Activated CD4-positive, alpha-beta memory T cell treated with anti-CD3 and anti-CD28 coated beads for 36 hours (primary cell): ENCODE measurements around the gene CYP4Z1. TPM values are rescaled to one million over a fixed set of nuclear protein-coding genes. Genes with fewer than 3 reads are reported as not detected.
"Not testable (repeated sequence)": the region's sequence is repeated elsewhere in the genome, so short reads cannot be mapped to it uniquely, and the experiment has no call there.

ENCODE experiments used
- CTCF ChIA-PET: fragments of 350-600 bp; sonication (Branson Sonifier 250); formaldehyde crosslinking; loops from one replicate; lab custom pipeline; 2021; ENCODE audit warnings: antibody characterized with exemption, inconsistent platforms; lab: Charles Lee
- POLR2A ChIA-PET: fragments of 350-600 bp; sonication (Branson Sonifier 250); formaldehyde crosslinking; loops from one replicate; lab custom pipeline; 2021; ENCODE audit warnings: antibody characterized with exemption; lab: Charles Lee
- DNase-seq: peaks from one replicate; pipeline ENCODE4 v3.0.0-alpha.2; 2020
- H3K27ac Mint-ChIP-seq: one replicate; pipeline ENCODE4 v1.8.0; 2021; ENCODE audit warnings: mixed read lengths
- H3K27me3 Mint-ChIP-seq: one replicate; pipeline ENCODE4 v1.8.0; 2021; ENCODE audit warnings: mixed read lengths
- H3K36me3 Mint-ChIP-seq: one replicate; pipeline ENCODE4 v1.8.0; 2021; ENCODE audit warnings: mixed read lengths
- H3K4me1 Mint-ChIP-seq: one replicate; pipeline ENCODE4 v1.8.0; 2021; ENCODE audit warnings: low read depth, mixed read lengths
- H3K4me3 Mint-ChIP-seq: one replicate; pipeline ENCODE4 v1.8.0; 2021; ENCODE audit warnings: mild to moderate bottlenecking, mixed read lengths
- H3K9me3 Mint-ChIP-seq: one replicate; pipeline ENCODE4 v1.8.0; 2021; ENCODE audit warnings: mixed read lengths
- intact Hi-C: fragments of 100-400 bp; cut with micrococcal nuclease; formaldehyde crosslinking; loops from one replicate; pipeline ENCODE4 v1.15.1; 2023
- total RNA-seq, 2 experiments: library from RNA; stranded (reverse); gene quantifications; one replicate each; pipeline ENCODE4 v1.2.3, GENCODE V29; 2021

Gene CYP4Z1
- total RNA-seq, 2 experiments from 2014 or later, result not detected

- H3K36me3 Mint-ChIP-seq, H3K27ac Mint-ChIP-seq, H3K27me3 Mint-ChIP-seq, H3K4me3 Mint-ChIP-seq, POLR2A ChIA-PET, intact Hi-C loops, CTCF ChIA-PET, H3K9me3 Mint-ChIP-seq, H3K4me1 Mint-ChIP-seq, DNase-seq: not testable (repeated sequence)
These were observed 62.6 kb downstream of the CYP4Z1 start for GRCh38 chr1:47129489-47130230.

GRCh38 chr1:47132665-47133064 lies 65.6 kb downstream of the CYP4Z1 start:
- H3K27ac Mint-ChIP-seq, DNase-seq, H3K4me3 Mint-ChIP-seq, H3K9me3 Mint-ChIP-seq, POLR2A ChIA-PET, H3K4me1 Mint-ChIP-seq, H3K36me3 Mint-ChIP-seq, intact Hi-C loops, H3K27me3 Mint-ChIP-seq: not testable (repeated sequence)
- CTCF ChIA-PET, result interaction anchor here (0.6 kb wide), 1 partner anchor 47 kb away, joined by 3 read pairs; no protein-coding TSS in a partner anchor

- intact Hi-C loops, result no loop called here
- Mint-ChIP-seq H3K27ac (no peak within 1 kb of the TSS), H3K4me3 (no peak within 1 kb of the TSS), H3K4me1 (no peaks in the 10 kb centered on the region), H3K27me3 (peaks cover 12% of the 10 kb centered on the region), H3K36me3 (no peaks in the 10 kb centered on the region), H3K9me3 (peaks cover 4% of the 10 kb centered on the region)
- ChIA-PET POLR2A (no interaction called here), CTCF (no interaction called here)
- DNase-seq, result no peak
These were observed 70.2 kb downstream of the CYP4Z1 start, which contains the start of gene CYP4A22 for GRCh38 chr1:47137198-47137597. Gene CYP4A22 (plus strand): TSS chr1:47137441. CDS start chr1:47137486, 45 bp downstream.

- H3K36me3 Mint-ChIP-seq, result no peaks in the 10 kb centered on the region
- POLR2A ChIA-PET, result no interaction called here
- H3K27ac Mint-ChIP-seq, result no peak overlapping the region
- CTCF ChIA-PET, result no interaction called here
- intact Hi-C loops, result no loop called here
- no peaks in the 10 kb centered on the region for H3K4me1 Mint-ChIP-seq
- no peak for DNase-seq
- no peak overlapping the region for H3K4me3 Mint-ChIP-seq
- H3K9me3 Mint-ChIP-seq, result no peaks in the 10 kb centered on the region
- peaks cover 7% of the 10 kb centered on the region for H3K27me3 Mint-ChIP-seq
These were observed 71.0 kb downstream of the CYP4Z1 start for GRCh38 chr1:47137925-47138615.

GRCh38 chr1:47140358-47140757 lies 73.3 kb downstream of the CYP4Z1 start:
- DNase-seq, POLR2A ChIA-PET, intact Hi-C loops, H3K27ac Mint-ChIP-seq, H3K27me3 Mint-ChIP-seq, H3K9me3 Mint-ChIP-seq, H3K4me3 Mint-ChIP-seq, H3K36me3 Mint-ChIP-seq, CTCF ChIA-PET, H3K4me1 Mint-ChIP-seq: not testable (repeated sequence)

- H3K27ac Mint-ChIP-seq, H3K36me3 Mint-ChIP-seq, H3K4me1 Mint-ChIP-seq, intact Hi-C loops, DNase-seq, CTCF ChIA-PET, H3K4me3 Mint-ChIP-seq, POLR2A ChIA-PET, H3K9me3 Mint-ChIP-seq: not testable (repeated sequence)
- peaks cover 12% of the 10 kb centered on the region for H3K27me3 Mint-ChIP-seq
These were observed 76.6 kb downstream of the CYP4Z1 start for GRCh38 chr1:47143654-47144053.

- H3K4me1 Mint-ChIP-seq, H3K4me3 Mint-ChIP-seq, H3K36me3 Mint-ChIP-seq, POLR2A ChIA-PET, DNase-seq, CTCF ChIA-PET, H3K9me3 Mint-ChIP-seq, H3K27ac Mint-ChIP-seq, intact Hi-C loops: not testable (repeated sequence)
- H3K27me3 Mint-ChIP-seq, result peaks cover 20% of the 10 kb centered on the region
These were observed 79.5 kb downstream of the CYP4Z1 start for GRCh38 chr1:47146495-47146894.

GRCh38 chr1:47147047-47147785 lies 80.2 kb downstream of the CYP4Z1 start:
- H3K36me3 Mint-ChIP-seq, result no peaks in the 10 kb centered on the region
- peaks cover 20% of the 10 kb centered on the region for H3K27me3 Mint-ChIP-seq
- no peak overlapping the region for H3K27ac Mint-ChIP-seq
- intact Hi-C loops, result no loop called here
- H3K9me3 Mint-ChIP-seq, result no peaks in the 10 kb centered on the region
- DNase-seq, result no peak
- no peak overlapping the region for H3K4me3 Mint-ChIP-seq
- CTCF ChIA-PET, result no interaction called here
- POLR2A ChIA-PET, result no interaction called here
- H3K4me1 Mint-ChIP-seq, result no peaks in the 10 kb centered on the region

GRCh38 chr1:47149162-47149561 lies 82.1 kb downstream of the CYP4Z1 start:
- intact Hi-C loops, result not testable (repeated sequence)
- peaks cover 29% of the 10 kb centered on the region for H3K27me3 Mint-ChIP-seq

GRCh38 chr1:47156457-47156856 lies 89.4 kb downstream of the CYP4Z1 start:
- H3K27ac Mint-ChIP-seq, H3K4me1 Mint-ChIP-seq, DNase-seq, H3K9me3 Mint-ChIP-seq, POLR2A ChIA-PET, intact Hi-C loops, H3K4me3 Mint-ChIP-seq, H3K36me3 Mint-ChIP-seq, CTCF ChIA-PET: not testable (repeated sequence)
- H3K27me3 Mint-ChIP-seq, result peaks cover 35% of the 10 kb centered on the region

More at GRCh38 chr1:47149162-47149561, 82.1 kb downstream of the CYP4Z1 start:
- H3K9me3 Mint-ChIP-seq, H3K4me1 Mint-ChIP-seq, H3K36me3 Mint-ChIP-seq, H3K27ac Mint-ChIP-seq, DNase-seq, CTCF ChIA-PET, POLR2A ChIA-PET, H3K4me3 Mint-ChIP-seq: not testable (repeated sequence)

GRCh38 chr1:47157957-47158356 lies 90.9 kb downstream of the CYP4Z1 start:
- DNase-seq, POLR2A ChIA-PET, intact Hi-C loops, H3K9me3 Mint-ChIP-seq, H3K4me1 Mint-ChIP-seq, CTCF ChIA-PET, H3K27ac Mint-ChIP-seq, H3K36me3 Mint-ChIP-seq, H3K4me3 Mint-ChIP-seq: not testable (repeated sequence)
- peaks cover 32% of the 10 kb centered on the region for H3K27me3 Mint-ChIP-seq

- ChIA-PET CTCF (interaction anchor here (0.7 to 1.0 kb wide), 2 partner anchors 15 to 32 kb away, joined by 3 read pairs; no protein-coding TSS in a partner anchor), POLR2A (no interaction called here)
- Mint-ChIP-seq H3K9me3 (no peaks in the 10 kb centered on the region), H3K4me3 (no peak overlapping the region), H3K4me1 (no peaks in the 10 kb centered on the region), H3K27me3 (peaks cover 24% of the 10 kb centered on the region), H3K36me3 (no peaks in the 10 kb centered on the region), H3K27ac (no peak overlapping the region)
- DNase-seq, result no peak
- intact Hi-C loops, result no loop called here
These were observed 93.7 kb downstream of the CYP4Z1 start for GRCh38 chr1:47160716-47161115.
